ENCODE results near the gene GRPEL1.

- no peak for TF ChIP-seq CTCF (IDR thresholded peaks at IDR 0.05; ENCODE audit: low read depth, low read length)
- TF ChIP-seq EZH2phosphoT487 (IDR thresholded peaks at IDR 0.05; ENCODE audit: low read depth) = no peak
Measured at GRCh38 chr4:7048642-7049041, 19.2 kb downstream of the GRPEL1 start.
